Ureter (tissue), 1 donor: ENCODE measurements around the gene EGFLAM. TPM values are rescaled to one million over a fixed set of nuclear protein-coding genes. Genes with fewer than 3 reads are reported as not detected.

Experiments
- DNase-seq: peaks from one replicate; pipeline ENCODE4 v3.0.0-alpha.2; 2020; ENCODE audit warnings: low spot score
- total RNA-seq: library from RNA; stranded (reverse); gene quantifications from one replicate; pipeline ENCODE4 v1.2.4, GENCODE V29; 2023
- donor health status: DM: yes; HTN: yes; CAD: no.

EGFLAM gene
- 3.7 TPM for total RNA-seq

DNA sequence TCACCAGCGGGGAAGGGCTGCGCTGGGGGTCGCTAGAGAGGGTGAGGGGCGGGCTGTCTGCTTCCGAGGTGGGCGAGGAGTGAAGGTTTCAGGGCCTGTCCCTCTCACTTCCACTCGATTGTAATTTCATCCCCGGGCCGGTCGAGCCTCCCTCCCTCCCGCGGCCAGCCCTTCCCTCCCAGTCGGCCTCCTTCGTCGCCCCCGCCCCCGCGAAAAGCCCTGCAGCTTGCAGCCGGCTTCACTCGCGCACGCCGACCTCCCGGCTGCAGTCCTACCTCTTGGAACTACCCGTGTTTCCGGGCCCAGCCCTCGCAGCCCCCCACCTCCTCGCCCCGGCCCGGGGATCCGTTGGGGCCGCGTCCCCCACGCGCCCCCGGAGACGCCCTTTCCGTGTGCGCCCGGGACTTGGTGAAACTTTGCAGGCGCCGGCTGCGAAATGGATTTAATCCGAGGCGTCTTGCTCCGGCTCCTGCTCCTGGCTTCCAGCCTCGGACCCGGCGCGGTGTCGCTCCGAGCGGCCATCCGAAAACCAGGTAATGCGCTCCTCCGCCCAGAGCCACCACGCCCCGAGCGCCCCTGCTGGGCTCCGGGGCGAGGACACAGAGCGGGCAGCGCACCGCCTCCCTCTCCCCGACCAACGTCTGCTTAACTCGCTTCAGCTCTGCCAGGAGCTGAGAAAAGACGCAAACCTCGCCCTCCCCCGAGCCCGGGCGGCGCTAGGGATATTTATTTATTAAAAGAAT is at the start of gene EGFLAM:
EGFLAM (plus strand) TSS at position 241 of the 743 bp plus-strand sequence; CDS start at position 437, 196 bp downstream.
- no peak for DNase-seq

DNA sequence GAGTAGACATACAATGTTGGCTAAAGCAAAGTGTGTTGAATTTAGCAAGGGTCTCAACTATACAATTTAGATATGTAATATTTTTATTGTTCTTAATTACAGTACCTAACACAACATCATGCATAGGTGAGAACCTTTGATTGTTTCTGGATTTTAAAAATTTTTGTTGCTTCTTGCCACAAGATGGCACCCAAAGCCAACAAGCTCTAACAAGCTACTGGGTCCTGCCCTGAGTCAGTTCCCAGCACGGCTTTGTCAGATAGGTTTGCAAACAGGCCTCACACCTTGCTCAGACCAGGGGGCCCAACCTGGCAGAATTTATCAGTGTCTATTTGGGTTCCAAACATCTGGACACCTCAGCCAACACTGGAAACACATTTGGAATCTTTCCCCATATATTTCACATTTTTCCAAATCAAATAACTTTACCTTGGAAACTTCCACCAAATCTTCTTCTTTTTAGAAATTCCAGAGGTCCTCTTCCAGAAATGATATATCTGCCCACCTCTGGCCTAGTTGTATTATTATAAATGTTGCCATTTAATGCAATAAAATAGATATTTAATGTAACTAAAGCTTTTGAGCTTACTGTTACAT is 49.5 kb upstream of the EGFLAM start:
- DNase-seq = no peak

GRCh38 chr5:38210676-38211353 is 47.5 kb upstream of the EGFLAM start:
- DNase-seq = no peak

DNA sequence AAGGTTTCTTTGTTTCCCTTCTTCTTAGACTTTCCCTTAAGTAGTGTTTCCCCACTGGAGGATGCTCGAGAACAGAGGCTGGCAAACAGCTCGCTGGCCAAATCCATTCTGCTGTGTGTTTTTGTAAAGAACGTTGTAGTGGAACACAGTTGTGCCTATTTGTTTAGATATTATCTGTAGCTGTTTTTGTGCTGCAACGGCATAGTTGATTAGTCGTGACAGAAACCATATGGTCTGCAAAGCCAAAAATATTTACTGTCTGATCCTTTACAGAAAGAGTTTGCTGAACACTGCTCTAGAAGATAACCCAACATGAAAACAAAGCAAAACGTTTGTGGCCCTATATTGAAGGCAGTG is 47.0 kb upstream of the EGFLAM start:
- DNase-seq = no peak

DNA sequence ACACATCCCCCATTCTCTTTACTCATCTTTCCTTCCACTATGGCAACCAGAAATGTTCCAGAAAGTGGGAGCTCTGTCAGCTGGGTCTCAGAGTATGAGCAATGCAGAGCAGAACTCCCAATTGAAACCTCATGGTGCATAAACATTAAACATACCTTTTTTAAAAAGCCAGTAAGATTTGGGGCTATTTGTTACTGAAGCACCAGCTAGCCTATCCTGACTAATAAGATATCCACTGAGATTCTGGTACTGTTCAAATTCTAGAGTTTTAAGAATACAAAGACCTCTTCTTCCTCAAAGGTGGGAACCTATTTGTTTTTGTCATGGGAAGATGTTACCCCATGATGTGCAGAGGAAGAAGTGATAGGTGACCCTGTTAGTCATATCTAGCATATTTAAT is 46.1 kb upstream of the EGFLAM start:
- no peak for DNase-seq

GRCh38 chr5:38226091-38226490 is 32.3 kb upstream of the EGFLAM start:
- no peak for DNase-seq

DNA sequence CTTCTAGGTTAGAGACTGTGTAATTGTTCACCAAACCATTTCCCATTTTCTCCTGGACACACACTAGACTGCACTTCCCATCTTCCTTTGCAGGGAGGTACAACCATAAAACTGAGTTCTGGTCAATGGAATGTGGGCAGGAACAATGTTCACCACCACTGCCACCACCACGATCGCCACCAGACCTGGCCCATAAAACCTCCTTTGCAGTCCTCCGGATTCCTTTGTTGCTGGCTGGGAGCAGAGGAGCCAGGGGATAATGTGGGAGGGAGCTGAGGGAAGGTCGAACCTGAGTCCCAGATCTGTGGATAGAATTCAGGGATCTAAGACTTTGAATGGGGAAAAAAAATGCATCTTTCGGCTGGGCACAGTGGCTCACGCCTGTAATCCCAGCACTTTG is 29.4 kb upstream of the EGFLAM start:
- no peak for DNase-seq

GRCh38 chr5:38234737-38235136 is 23.6 kb upstream of the EGFLAM start:
- DNase-seq = no peak

- DNase-seq = no peak
Observed at GRCh38 chr5:38237681-38238080, 20.7 kb upstream of the EGFLAM start.

DNA sequence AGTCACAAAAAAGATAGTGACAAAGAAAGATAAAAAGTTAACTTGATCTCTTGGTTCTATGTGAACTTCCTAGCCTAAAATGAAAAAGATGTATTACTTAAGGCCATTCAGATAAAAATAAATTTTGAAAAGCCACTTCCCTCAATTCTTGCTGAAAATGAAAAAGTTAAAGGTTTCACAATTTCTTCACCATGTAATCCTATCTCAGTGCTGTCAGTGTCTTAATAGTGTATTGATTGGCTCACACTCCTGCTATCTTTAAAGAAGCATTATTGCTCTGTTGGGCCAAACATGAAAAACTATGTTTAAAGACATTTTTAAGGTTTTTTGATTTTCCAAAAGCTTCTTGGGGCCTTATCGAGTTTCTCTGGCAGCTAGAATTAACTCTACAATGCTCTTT is 18.1 kb upstream of the EGFLAM start:
- DNase-seq = no peak

DNA sequence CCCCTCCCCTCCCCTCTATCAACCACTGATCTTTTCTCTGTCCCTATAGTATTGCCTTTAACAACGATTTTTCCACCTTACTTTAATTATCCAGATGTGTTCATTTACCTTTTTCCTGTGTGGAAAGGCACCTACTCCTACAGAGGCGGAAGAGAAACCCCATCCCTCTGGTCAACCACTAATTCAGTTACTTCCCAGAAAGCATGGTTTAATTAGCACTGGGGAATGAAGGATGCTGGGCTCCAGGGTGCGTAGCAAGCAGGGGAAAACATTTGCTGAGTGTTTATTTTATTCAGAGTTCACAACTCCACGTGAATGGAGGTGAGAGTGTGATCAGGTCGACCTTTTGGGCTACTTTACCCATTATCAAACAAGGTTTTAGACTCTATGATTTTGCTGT is 16.7 kb upstream of the EGFLAM start:
- no peak for DNase-seq

GRCh38 chr5:38245307-38245706 is 13.1 kb upstream of the EGFLAM start:
- no peak for DNase-seq

DNA sequence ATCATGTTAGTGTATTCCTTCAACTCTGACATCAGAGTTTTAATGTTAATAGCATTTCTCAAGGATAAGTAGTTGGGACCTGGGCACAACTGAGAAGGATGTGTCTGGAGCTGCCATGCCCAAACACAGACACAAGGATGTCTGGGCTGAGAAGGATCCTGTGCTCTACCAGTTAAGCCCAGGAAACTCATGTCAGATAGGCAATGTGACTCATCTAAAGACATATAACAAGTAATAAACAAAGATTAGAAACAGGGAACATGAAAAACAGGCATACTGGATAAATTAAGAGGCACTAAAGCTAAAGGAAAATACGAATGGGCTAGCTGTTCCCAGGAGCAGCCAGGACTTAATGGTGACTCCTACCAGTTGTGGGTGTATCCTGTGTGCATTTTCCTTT is 9.1 kb upstream of the EGFLAM start:
- DNase-seq = no peak

- DNase-seq = no peak
Observed at GRCh38 chr5:38249812-38250211, 8.5 kb upstream of the EGFLAM start.

DNA sequence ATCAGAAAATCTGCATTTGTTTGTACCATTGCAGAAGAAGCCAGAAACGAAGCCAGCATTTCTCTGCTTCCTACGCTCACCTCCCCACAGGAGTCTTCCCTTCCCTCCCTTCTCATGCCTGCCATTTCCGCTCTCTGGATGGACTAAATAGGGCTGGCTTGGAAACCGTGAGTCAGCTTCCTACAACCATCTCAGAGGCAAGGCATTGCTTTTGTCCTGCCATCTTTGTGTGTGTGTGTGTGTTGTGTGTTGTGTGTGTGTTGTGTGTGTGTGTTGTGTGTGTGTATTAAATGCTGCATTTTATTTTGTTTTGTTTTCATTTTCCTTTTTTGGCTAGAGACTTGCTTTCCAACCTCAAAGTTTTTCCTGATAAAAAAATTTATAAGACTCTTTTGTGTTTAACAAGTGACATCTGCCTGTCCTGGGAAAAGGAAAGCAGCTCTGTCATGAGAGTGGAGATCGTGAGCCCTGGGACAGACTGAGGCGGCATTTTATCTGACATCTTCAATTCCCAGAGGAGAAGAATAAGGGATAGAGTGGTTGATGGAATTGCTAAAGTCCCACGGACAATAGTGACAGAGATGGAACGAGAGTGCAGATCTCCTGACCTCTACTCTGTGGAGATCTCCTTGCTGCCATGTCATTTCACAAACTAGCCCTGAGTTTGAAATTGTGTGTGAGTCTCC is 7.5 kb upstream of the EGFLAM start:
- DNase-seq = no peak

GRCh38 chr5:38253759-38254158 is 4.6 kb upstream of the EGFLAM start:
- no peak for DNase-seq

GRCh38 chr5:38257308-38258041 is 884 bp upstream of the EGFLAM start:
- DNase-seq = no peak

DNA sequence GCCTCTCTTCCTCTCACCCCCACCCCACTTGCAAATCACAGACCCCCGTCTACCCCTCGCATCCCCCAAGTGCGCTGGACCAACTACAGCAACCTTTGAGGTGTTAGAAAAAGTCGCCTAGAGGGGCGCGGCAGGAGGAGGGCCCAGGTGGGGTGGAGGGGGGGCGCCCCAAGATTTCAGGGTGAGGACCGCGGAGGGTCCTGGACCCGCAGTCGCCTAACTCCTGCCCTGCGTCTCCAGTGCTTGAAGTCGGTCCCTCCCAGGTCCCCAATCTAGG is 379 bp upstream of the EGFLAM start:
- DNase-seq = no peak

GRCh38 chr5:38259062-38259808 is 876 bp downstream of the EGFLAM start:
- DNase-seq = no peak

DNA sequence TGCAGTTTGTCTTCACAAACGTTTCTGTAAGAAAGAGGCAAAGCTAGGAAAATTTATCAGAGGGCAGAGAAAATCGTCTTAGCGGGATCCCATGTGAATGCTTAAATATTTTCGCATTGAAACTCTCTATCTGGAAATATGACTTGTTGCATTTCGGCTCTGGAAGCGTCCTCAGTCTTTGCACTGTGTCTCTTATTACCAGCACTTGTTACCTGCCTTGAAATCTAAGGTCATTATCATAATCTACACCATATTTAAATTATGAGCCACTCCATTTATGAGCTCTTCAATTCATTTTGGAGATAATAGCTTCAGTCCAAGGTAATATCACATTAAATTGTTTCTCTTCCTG is 1.4 kb downstream of the EGFLAM start:
- no peak for DNase-seq

- DNase-seq = no peak
Observed at GRCh38 chr5:38263983-38264382, 5.6 kb downstream of the EGFLAM start.
